Coronary artery (tissue), 2 donors: ENCODE results near the gene RIPPLY2.

Experiments used
- DNase-seq: peaks from one replicate; pipeline ENCODE4 v3.0.0-alpha.2; 2017; ENCODE audit warnings: low spot score
- H3K27ac ChIP-seq, 2 donors: fragments of 200-600 bp; sonication (generic); one replicate each; pipeline ENCODE4 v1.5.1; 2016 to 2019
- H3K4me3 ChIP-seq: fragments of 200-600 bp; sonication (generic); 2 replicates; pipeline ENCODE4 v1.5.1; 2016; ENCODE audit warnings: mild to moderate bottlenecking, moderate library complexity
- TF ChIP-seq, protein P1 (sequence below): fragments of 200-600 bp; sonication (generic); IDR thresholded peaks from one replicate; pipeline ENCODE4 v1.5.1; 2019; ENCODE audit warnings: antibody characterized with exemption

RIPPLY2 gene

DNA sequence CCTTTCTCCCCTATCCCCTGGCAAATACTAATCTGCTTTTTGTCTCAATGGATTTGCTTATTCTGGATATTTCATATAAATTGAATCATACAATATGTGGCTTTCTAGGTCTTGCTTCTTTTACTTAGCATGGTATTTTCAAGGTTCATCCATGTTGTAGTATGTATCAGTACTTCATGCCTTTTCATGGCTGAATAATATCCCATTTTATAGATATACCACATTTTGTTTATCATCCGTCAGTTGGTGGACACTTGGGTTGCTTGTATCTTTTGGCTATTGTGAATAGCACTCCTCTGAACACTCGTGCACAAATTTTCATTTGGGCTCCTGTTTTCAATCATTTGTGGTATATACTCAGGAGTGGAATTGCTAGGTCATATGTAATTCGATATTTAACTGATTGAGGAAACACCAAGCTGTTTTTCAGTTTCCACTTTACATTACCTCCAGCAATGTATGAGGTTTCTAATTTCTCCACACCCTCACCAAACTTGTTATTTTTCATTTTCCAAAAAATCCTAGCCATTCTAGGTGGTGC, 30.5 kb upstream of the RIPPLY2 start:
- H3K27ac ChIP-seq: no peak overlapping the region
- DNase-seq: no peak
- TF ChIP-seq, protein P1, sequence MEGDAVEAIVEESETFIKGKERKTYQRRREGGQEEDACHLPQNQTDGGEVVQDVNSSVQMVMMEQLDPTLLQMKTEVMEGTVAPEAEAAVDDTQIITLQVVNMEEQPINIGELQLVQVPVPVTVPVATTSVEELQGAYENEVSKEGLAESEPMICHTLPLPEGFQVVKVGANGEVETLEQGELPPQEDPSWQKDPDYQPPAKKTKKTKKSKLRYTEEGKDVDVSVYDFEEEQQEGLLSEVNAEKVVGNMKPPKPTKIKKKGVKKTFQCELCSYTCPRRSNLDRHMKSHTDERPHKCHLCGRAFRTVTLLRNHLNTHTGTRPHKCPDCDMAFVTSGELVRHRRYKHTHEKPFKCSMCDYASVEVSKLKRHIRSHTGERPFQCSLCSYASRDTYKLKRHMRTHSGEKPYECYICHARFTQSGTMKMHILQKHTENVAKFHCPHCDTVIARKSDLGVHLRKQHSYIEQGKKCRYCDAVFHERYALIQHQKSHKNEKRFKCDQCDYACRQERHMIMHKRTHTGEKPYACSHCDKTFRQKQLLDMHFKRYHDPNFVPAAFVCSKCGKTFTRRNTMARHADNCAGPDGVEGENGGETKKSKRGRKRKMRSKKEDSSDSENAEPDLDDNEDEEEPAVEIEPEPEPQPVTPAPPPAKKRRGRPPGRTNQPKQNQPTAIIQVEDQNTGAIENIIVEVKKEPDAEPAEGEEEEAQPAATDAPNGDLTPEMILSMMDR: no peak
- H3K4me3 ChIP-seq: no peak overlapping the region

DNA sequence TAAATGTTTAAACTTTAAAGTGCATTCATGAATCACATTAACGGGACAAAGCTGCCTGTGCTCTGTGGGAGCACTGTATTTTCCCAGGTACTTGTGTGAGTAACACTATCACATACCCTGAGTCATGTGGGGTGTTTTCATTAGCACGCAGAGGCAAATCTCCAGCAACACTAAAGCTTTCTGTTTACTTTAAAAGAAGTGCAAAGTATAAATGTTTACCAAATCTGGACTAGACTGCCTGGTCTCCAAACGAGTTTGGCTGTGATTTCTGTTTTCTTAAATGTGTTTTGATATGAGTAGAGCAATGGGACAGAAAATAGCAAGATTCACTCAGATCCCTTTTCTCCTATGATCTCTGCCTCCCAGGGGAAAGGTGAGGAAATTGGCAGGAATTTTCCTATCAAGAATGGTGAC, 28.8 kb upstream of the RIPPLY2 start:
- DNase-seq: no peak
- Histone ChIP-seq H3K4me3 (no peak overlapping the region), H3K27ac (no peak overlapping the region)
- TF ChIP-seq, protein P1: no peak

DNA sequence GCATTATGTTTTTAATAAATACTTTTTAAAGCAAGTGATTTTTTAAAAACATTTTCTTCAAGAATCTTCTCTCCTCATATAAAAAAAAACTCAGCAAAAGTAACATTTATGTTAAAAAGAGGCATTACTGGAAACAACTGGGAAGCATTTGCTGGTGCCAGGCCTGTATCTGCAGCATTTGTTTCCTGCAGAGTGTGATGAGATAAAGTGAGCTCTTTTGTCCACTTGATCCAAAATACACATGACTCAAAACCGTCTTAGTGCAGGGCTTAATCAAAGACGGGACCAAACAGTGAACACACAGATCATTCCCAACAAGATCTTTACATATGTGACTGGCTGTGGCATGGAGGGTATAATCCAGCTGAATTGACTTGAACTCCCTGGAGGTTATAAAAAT, 28.3 kb upstream of the RIPPLY2 start:
- Histone ChIP-seq H3K4me3 (no peak overlapping the region), H3K27ac (no peak overlapping the region)
- TF ChIP-seq, protein P1: no peak
- DNase-seq: no peak

DNA sequence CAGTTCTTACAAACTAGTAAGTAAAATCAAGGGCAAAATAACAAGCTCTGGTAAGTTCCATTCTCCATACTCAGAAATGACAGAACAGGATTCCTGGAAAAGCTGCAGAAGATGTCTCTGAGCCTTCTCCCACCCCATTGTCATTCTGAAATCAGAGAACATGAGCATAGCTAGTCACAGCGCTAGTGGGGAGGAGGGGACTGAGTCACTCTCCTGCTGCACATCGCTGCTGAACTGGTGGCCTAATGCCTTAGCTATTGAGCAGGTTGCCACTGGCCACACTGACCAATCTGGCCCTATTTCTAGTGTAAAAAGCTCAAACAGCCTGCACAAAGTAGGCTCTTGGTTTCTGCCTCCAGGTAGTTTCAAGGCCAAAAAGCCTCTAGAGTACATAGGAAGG, 26.1 kb upstream of the RIPPLY2 start:
- DNase-seq: no peak
- H3K4me3 ChIP-seq: no peak overlapping the region
- H3K27ac ChIP-seq: no peak overlapping the region
- TF ChIP-seq, protein P1: no peak

DNA sequence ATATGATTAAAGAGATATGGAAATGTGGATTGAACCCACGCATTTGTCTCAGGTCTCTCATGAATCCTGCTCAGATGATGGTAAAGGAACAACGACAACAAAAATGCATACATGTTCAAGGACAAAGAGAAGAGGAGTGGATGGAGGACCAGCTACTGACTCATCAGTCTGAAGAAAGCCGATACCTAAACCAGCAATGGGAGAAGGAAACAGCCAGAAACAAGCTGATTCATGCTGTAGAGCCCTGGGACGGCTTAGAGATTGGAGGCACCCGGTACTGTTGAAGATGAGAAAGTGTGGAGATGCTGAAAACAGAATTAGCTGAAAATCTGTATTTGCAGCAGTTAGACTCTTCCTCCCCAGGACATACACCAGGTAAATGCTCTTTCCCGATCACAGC, 14.4 kb upstream of the RIPPLY2 start:
- H3K27ac ChIP-seq: no peak overlapping the region
- H3K4me3 ChIP-seq: no peak overlapping the region
- no peak for DNase-seq
- TF ChIP-seq, protein P1: no peak

DNA sequence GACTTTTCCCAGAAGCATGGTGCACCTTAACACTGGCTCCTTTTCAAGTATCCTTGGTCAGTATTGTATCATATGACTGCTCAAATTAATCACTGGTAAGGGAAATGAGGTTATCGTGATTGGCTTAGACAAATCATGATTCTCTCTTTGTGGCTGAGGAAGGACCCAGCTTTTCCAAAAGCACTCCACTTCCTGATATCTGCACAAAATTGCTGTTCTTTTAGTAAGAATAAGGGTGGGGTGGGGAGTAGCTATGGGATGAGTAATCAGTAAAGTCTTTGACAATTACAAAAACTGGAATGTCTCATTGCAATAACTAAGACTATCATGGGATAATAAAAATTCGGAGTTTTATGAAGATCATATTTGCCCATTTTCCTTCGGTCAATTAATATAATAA, 9.0 kb upstream of the RIPPLY2 start:
- H3K27ac ChIP-seq: no peak overlapping the region
- DNase-seq: no peak
- no peak overlapping the region for H3K4me3 ChIP-seq
- TF ChIP-seq, protein P1: no peak

DNA sequence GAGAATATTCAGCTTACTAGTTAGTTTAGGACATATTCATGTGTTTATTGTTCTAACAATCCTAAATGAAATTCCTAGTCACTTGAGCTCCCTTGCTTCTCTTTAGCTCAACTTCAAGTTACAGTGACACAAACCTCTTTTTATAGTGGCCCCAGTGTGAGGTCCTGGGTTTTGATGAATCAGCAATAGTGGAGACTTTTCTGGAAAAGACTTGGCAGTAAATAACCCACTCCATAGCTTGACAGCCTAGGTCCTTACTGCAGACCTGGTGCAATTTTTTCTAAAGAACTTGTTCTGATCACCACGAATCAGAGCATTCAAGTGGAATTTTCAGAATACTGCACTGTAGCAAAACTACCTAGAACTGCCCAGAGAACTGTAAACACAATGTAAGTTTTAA, 6.9 kb upstream of the RIPPLY2 start:
- DNase-seq: no peak
- Histone ChIP-seq H3K27ac (no peak overlapping the region), H3K4me3 (no peak overlapping the region)
- TF ChIP-seq, protein P1: no peak
